ENCODE results near the gene FTH1.

The FTH1 gene

GRCh38 chr11:61917334-61918109 lies 49.9 kb downstream of the FTH1 start, which contains the start of gene RAB3IL1:
Gene RAB3IL1, minus strand, starts transcription at chr11:61917566. Its CDS starts 199 bp downstream, at chr11:61917367.
- DNase-seq (ENCODE audit: low read depth in 2 of 2), result no peak

- DNase-seq (ENCODE audit: low read depth in 2 of 2), result no peak
These were observed 50.6 kb downstream of the FTH1 start for GRCh38 chr11:61916737-61917333.

GRCh38 chr11:61914471-61915171 lies 52.8 kb downstream of the FTH1 start:
- no peak for DNase-seq (ENCODE audit: low read depth in 2 of 2)

Data from stimulated activated CD8-positive, alpha-beta memory T cell treated with anti-CD3 and anti-CD28 coated beads, Interleukin-7, amount 100 ng/mL, for 4 hours (primary cell).